ENCODE results near the gene GMIP. TPM values are rescaled to one million over a fixed set of nuclear protein-coding genes. Genes with fewer than 3 reads are reported as not detected.

The GMIP gene
- total and polyA plus RNA-seq, 2 donors (not counting 3 experiments of a cell fraction or from before 2014, with no cell fraction given), result 7.8 to 19.8 TPM

GRCh38 chr19:19602713-19603324, 40.6 kb downstream of the GMIP start:
- H4K20me1 ChIP-seq (replicated peaks; ENCODE audit: control insufficient read depth, extremely low read depth, insufficient read depth, low read length), result no peaks in the 10 kb centered on the region
- H3K27me3 ChIP-seq (ENCODE audit: control insufficient read depth in 2 of 2, insufficient read depth in 2 of 2, low read length in 2 of 2), result no peaks in the 10 kb centered on the region
- no peak overlapping the region for H3K27ac ChIP-seq (ENCODE audit: insufficient read depth, low read depth, low read length)
- intact Hi-C loops (cut with micrococcal nuclease), result no loop called here
- no peaks in the 10 kb centered on the region for H3K79me2 ChIP-seq (ENCODE audit: control insufficient read depth, insufficient read depth, low read length)
- FAIRE-seq (no peak), DNase-seq (ENCODE audit: low read depth, low spot score) (no peak)
- no peak overlapping the region for H2AFZ ChIP-seq (ENCODE audit: low read depth, low read length)
- no peak overlapping the region for H3K4me3 ChIP-seq (replicated peaks in 1 of 3; ENCODE audit: insufficient read depth in 1 of 3, low read depth in 1 of 3, low read length in 3 of 3)
- ChIA-PET CTCF (interaction anchor here (1.0 to 1.5 kb wide), 3 partner anchors 48 to 71 kb away, joined by 3 to 4 read pairs (median 3); no protein-coding TSS in a partner anchor), POLR2A (no interaction called here)
- H3K4me1 ChIP-seq (ENCODE audit: control insufficient read depth, extremely low read depth, insufficient read depth, low read length), result no peaks in the 10 kb centered on the region
- H3K9ac ChIP-seq (replicated peaks; ENCODE audit: extremely low read depth, insufficient read depth, low read length), result no peak overlapping the region
- BruUV-seq (replicated peaks), result no TSS peak
- no peaks in the 10 kb centered on the region for H3K9me1 ChIP-seq (replicated peaks; ENCODE audit: control insufficient read depth, extremely low read depth, insufficient read depth, low read length)
- H3K9me3 ChIP-seq (replicated peaks; ENCODE audit: control insufficient read depth, insufficient read depth, low read length), result no peaks in the 10 kb centered on the region
- TF ChIP-seq MAX (IDR thresholded peaks at IDR 0.05; ENCODE audit: insufficient read depth, insufficient read length) (no peak), POLR2AphosphoS5 (IDR thresholded peaks at IDR 0.05; ENCODE audit: insufficient read depth, low read depth, low read length) (no peak), JUN (IDR thresholded peaks at IDR 0.05; ENCODE audit: borderline replicate concordance, insufficient read depth, insufficient read length, low read depth) (no peak), FOS (IDR thresholded peaks at IDR 0.05; ENCODE audit: borderline replicate concordance, insufficient read depth, low read length) (no peak), MYC (IDR thresholded peaks at IDR 0.05; ENCODE audit: low read depth, low read length) (no peak), POLR2A (IDR thresholded peaks at IDR 0.05; ENCODE audit: low read depth, low read length) (no peak), GATA2 (IDR thresholded peaks at IDR 0.05; ENCODE audit: insufficient read depth, insufficient read length, low read depth, low read length) (no peak), EZH2 (IDR thresholded peaks at IDR 0.05; ENCODE audit: borderline replicate concordance, low read depth, low read length, severe bottlenecking) (no peak), CTCF (IDR thresholded peaks at IDR 0.05; ENCODE audit: extremely low read depth in 1 of 2, insufficient read depth in 1 of 2, low read depth in 1 of 2, low read length in 2 of 2) (no peak)
- no peak overlapping the region for H3K4me2 ChIP-seq (ENCODE audit: insufficient read depth, low read length)
- H3K36me3 ChIP-seq (ENCODE audit: control insufficient read depth in 2 of 2, extremely low read depth in 1 of 2, insufficient read depth in 2 of 2, low read length in 2 of 2), result no peaks in the 10 kb centered on the region
- dilution Hi-C loops (cut with MboI; ENCODE audit: extremely low pct_ligation_motif_present, low sequenced_read_pairs), result no loop called here

All from endothelial cell of umbilical vein (primary cell).